PFSK-1 (cell line): ENCODE results near the gene SLC22A3.

Source experiments
- FOXP2 ChIP-seq: optimal IDR thresholded peaks from 2 replicates; pipeline ENCODE3; 2011; ENCODE audit warnings: borderline replicate concordance, control low read depth, inconsistent platforms; ENCODE audit not compliant: insufficient read depth; ENCODE audit errors: extremely low read length, extremely low read depth
- POLR2AphosphoS5 ChIP-seq: IDR thresholded peaks from 2 replicates; pipeline ENCODE4 v1.6.1; 2012; ENCODE audit warnings: low read depth, mild to moderate bottlenecking, control low read depth, low read length, moderate library complexity
- SIN3A ChIP-seq: IDR thresholded peaks from 2 replicates; pipeline ENCODE4 v1.6.1; 2012; ENCODE audit warnings: mild to moderate bottlenecking, low read length, moderate library complexity, borderline replicate concordance; ENCODE audit not compliant: insufficient read depth
- TAF1 ChIP-seq: IDR thresholded peaks from 2 replicates; pipeline ENCODE4 v1.6.1; 2012; ENCODE audit warnings: low read length, control low read depth, borderline replicate concordance; ENCODE audit not compliant: insufficient read depth
- TF ChIP-seq, protein P1 (sequence below), 2 experiments: IDR thresholded peaks; 2 replicates each; pipeline versions ENCODE4 v1.6.1 to v1.8.0; 2011 to 2012; ENCODE audit warnings: low read depth in 2 of 2, low read length in 2 of 2, control low read depth in 1 of 2, inconsistent platforms in 1 of 2, mild to moderate bottlenecking in 1 of 2, moderate library complexity in 1 of 2; ENCODE audit not compliant: insufficient read depth in 1 of 2

Gene SLC22A3

GRCh38 chr6:160374836-160375560, 26.8 kb downstream of the SLC22A3 start:
- TF ChIP-seq TAF1 (no peak), POLR2AphosphoS5 (no peak), FOXP2 (no peak), SIN3A (no peak)
- TF ChIP-seq, protein P1, sequence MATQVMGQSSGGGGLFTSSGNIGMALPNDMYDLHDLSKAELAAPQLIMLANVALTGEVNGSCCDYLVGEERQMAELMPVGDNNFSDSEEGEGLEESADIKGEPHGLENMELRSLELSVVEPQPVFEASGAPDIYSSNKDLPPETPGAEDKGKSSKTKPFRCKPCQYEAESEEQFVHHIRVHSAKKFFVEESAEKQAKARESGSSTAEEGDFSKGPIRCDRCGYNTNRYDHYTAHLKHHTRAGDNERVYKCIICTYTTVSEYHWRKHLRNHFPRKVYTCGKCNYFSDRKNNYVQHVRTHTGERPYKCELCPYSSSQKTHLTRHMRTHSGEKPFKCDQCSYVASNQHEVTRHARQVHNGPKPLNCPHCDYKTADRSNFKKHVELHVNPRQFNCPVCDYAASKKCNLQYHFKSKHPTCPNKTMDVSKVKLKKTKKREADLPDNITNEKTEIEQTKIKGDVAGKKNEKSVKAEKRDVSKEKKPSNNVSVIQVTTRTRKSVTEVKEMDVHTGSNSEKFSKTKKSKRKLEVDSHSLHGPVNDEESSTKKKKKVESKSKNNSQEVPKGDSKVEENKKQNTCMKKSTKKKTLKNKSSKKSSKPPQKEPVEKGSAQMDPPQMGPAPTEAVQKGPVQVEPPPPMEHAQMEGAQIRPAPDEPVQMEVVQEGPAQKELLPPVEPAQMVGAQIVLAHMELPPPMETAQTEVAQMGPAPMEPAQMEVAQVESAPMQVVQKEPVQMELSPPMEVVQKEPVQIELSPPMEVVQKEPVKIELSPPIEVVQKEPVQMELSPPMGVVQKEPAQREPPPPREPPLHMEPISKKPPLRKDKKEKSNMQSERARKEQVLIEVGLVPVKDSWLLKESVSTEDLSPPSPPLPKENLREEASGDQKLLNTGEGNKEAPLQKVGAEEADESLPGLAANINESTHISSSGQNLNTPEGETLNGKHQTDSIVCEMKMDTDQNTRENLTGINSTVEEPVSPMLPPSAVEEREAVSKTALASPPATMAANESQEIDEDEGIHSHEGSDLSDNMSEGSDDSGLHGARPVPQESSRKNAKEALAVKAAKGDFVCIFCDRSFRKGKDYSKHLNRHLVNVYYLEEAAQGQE (IDR thresholded peaks at IDR 0.05; ENCODE audit: insufficient read depth in 1 of 2, low read depth in 2 of 2, low read length in 2 of 2) = no peak

GRCh38 chr6:160375561-160375949, 27.4 kb downstream of the SLC22A3 start:
- TF ChIP-seq, protein P1 (IDR thresholded peaks at IDR 0.05; ENCODE audit: insufficient read depth in 1 of 2, low read depth in 2 of 2, low read length in 2 of 2) = no peak
- TF ChIP-seq POLR2AphosphoS5 = no peak
- no peak for TF ChIP-seq SIN3A

- TF ChIP-seq, protein P1 (IDR thresholded peaks at IDR 0.05; ENCODE audit: insufficient read depth in 1 of 2, low read depth in 2 of 2, low read length in 2 of 2) = no peak
- no peak for TF ChIP-seq SIN3A
- no peak for TF ChIP-seq TAF1
- TF ChIP-seq FOXP2 = no peak
- TF ChIP-seq POLR2AphosphoS5 = no peak
These were observed 28.3 kb downstream of the SLC22A3 start for GRCh38 chr6:160376445-160376844.

GRCh38 chr6:160378218-160378617, 30.0 kb downstream of the SLC22A3 start:
- no peak for TF ChIP-seq SIN3A
- TF ChIP-seq TAF1 = no peak
- TF ChIP-seq, protein P1 (IDR thresholded peaks at IDR 0.05; ENCODE audit: insufficient read depth in 1 of 2, low read depth in 2 of 2, low read length in 2 of 2) = no peak

DNA sequence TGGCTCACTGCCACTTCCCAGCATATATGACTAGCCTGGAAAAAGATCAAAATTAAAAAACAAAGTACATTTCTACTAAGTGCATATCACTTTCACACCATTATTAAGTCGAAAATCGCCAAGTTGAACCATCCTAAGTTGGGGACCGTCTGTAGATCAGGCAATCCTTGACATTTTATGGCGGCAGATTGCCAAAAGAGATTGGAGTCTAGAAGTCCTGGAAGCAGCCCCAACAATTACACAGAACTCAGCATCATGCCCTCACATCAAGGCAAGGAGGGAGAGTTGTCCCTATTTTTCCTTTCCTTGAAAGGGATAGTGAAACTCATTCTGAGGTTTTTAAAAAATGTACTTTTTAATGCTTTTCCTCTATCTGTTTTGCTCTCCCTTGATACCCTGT, 30.7 kb downstream of the SLC22A3 start:
- TF ChIP-seq, protein P1 (IDR thresholded peaks at IDR 0.05; ENCODE audit: insufficient read depth in 1 of 2, low read depth in 2 of 2, low read length in 2 of 2) = no peak
- TF ChIP-seq FOXP2 (no peak), TAF1 (no peak), SIN3A (no peak), POLR2AphosphoS5 (no peak)
